Bladder microvascular endothelial cell (primary cell): Measurements from ENCODE around the gene API5. TPM values are rescaled to one million over a fixed set of nuclear protein-coding genes. Genes with fewer than 3 reads are reported as not detected.

Experiments
- total RNA-seq: library from RNA; depleted of rRNA; stranded (reverse); fragments of >200 nt; gene quantifications from 2 replicates; pipeline ENCODE4 v1.2.3, GENCODE V29; 2014

API5 gene
- 51.0 and 78.2 TPM in 2 replicates for total RNA-seq

DNA sequence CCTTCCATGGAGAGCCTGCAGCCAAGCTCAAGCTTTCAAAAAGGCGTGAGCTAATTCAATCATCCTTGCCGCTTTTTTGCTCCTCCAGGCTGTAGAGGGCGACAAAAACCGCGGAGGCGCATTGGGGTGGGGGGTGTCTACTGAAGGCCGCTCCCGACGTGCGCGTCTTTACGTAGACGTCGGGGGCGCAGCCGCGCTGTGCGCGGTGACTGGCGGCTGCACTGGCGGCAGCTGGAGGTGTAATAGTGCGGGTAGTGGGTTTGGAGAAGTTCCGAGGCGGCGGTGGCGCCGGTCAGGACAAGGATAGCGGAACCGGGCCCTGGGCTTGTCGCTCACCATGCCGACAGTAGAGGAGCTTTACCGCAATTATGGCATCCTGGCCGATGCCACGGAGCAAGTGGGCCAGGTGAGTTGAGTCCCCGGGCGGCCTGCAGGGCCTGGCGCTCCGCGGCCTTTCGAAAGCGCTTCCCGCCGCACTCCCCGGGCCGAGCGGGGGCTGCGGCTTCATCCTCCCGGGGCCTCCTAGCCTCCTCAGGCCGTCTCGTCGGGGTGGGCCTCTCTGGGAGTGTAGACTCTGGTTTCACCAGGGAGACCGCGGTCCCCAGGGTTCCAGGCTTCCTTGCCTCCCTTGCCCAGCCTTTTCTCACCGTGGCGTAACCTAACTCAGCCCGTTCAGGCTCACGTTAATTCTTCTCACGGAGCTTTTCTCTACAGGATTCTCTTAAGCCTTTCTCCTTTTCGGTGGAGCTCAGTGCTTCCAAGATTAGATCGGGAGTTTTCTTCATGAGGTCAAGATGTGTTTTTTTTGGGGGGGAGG lies at the start of gene API5:
TSS of gene API5 (plus strand) at position 206 of the 817 bp plus-strand sequence. CDS start at position 338, 132 bp downstream.

GRCh38 chr11:43358801-43359421 lies 47.1 kb downstream of the API5 start, which contains the start of gene TTC17:
Gene TTC17, plus strand, starts transcription at chr11:43358920. Its CDS starts 35 bp downstream, at chr11:43358955.

Other genes with a start within 250 kb of the API5 start
- 37.7 and 95.2 TPM in 2 replicates for gene TTC17, start 46.9 kb downstream of the API5 start, total RNA-seq